GM21526 (cell line): ENCODE results near the gene EDEM1.
"Not testable (repeated sequence)": the region's sequence is repeated elsewhere in the genome, so short reads cannot be mapped to it uniquely, and the experiment has no call there.

Experiments used
- ATAC-seq: cut with Tn5 transposase; IDR thresholded peaks from one replicate; pipeline ENCODE4 v1.9.1; 2021; ENCODE audit warnings: moderate library complexity; ENCODE audit not compliant: unreplicated experiment, low FRiP score

EDEM1 gene

GRCh38 chr3:5227812-5228211 is 40.3 kb downstream of the EDEM1 start:
- ATAC-seq: no peak

- ATAC-seq: no peak
Measured at GRCh38 chr3:5229414-5229813, 41.9 kb downstream of the EDEM1 start.

GRCh38 chr3:5231074-5231473 is 43.6 kb downstream of the EDEM1 start:
- ATAC-seq: no peak

GRCh38 chr3:5231487-5231886 is 44.0 kb downstream of the EDEM1 start:
- no peak for ATAC-seq

- no peak for ATAC-seq
Measured at GRCh38 chr3:5232570-5232969, 45.1 kb downstream of the EDEM1 start.

DNA sequence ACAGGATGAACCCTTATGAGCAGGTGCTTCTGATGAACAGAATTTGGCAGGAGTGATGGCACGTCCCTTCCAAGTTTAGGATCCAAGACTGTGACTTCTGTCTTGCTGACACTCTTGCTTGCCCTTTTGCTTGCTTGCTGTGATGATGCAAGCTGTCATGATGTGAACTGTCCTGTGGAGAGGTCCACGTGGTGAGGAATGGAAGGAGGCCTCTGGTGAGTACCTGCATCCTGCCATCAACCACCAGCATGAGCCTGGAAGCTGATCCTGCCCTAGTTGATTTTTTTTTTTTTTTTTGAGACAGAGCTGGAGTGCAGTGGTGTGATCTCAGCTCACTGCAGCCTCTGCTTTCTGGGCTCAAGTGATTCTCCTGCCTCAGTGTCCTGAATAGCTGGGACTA is 45.5 kb downstream of the EDEM1 start:
- no peak for ATAC-seq

DNA sequence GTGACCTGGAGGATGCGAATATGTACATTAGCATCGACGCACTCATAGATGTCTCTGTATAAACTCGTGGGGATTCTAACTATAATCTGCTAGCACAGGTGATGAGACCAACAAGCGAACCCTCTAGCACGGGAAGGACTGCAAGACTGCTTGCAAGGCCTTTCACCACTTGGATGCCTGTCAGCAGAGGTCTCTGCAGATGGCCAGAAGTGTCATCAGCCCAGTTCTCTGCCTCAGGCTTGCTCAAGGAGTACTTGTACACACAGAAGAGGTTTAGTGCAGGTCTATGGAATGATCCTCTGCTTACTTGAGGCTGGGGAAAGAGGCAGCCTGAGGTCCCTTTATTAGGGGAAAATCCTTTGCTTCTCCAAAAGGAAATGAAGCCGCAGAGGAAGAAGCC is 48.1 kb downstream of the EDEM1 start:
- no peak for ATAC-seq

- no peak for ATAC-seq
Measured at GRCh38 chr3:5238545-5238944, 51.0 kb downstream of the EDEM1 start.

GRCh38 chr3:5239602-5240001 is 52.1 kb downstream of the EDEM1 start:
- no peak for ATAC-seq

GRCh38 chr3:5240740-5241139 is 53.2 kb downstream of the EDEM1 start:
- no peak for ATAC-seq

DNA sequence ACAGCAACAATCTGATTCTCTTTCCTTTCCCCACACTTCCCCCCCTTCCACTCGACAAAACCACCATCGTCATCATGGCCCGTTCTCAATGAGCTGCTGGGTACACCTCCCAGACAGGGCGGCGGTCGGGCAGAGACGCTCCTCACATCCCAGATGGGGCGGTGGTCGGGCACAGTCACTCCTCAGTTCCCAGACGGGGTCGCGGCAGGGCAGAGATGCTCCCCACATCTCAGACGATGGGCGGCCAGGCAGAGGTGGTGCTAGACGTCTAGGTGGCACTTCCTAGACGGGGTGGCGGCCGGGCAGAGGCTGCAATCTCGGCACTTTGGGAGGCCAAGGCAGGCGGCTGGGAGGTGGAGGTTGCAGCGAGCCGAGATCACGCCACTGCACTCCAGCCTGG is 55.3 kb downstream of the EDEM1 start:
- ATAC-seq: not testable (repeated sequence)

- no peak for ATAC-seq
Measured at GRCh38 chr3:5245927-5246326, 58.4 kb downstream of the EDEM1 start.

GRCh38 chr3:5248822-5249221 is 61.3 kb downstream of the EDEM1 start:
- no peak for ATAC-seq

GRCh38 chr3:5250467-5251195 is 63.1 kb downstream of the EDEM1 start:
- ATAC-seq: no peak

GRCh38 chr3:5251196-5251583 is 63.7 kb downstream of the EDEM1 start:
- no peak for ATAC-seq

GRCh38 chr3:5252131-5252530 is 64.6 kb downstream of the EDEM1 start:
- ATAC-seq: no peak

DNA sequence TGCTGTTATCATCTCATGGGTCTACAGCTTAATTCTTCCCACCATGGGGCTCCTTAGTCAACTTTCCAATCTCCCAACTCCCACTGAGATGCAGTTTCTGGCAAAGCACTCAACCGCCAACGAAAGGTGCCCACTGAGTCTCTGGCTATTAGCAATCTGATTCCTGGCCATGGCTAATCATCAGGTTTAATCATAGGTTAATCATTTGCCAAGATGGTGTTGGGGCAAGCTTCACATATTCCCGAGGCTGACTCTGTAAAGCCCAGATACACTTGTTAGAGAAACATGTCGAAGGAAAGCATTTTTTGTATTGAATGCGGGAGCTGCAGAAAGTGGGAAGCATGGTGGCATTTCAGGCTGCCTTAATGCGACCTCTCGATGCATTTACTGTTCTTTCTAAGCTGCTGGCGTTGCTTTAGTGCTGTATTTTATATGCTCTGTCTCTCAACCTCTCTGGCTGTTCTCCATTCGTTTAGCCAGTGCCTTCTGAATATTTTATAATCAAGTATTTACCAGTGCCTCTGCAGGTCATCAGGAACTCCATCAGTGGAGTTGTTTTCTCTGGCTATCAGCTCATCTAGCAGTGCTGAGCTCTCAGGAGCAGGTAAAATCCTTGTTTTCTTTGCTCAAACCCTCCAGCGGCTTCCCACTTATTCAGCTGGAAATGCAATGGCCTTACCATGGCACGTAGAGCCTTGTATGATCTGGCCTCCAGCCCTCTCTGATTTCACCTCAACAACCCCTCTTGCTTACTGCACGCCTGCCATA is 67.0 kb downstream of the EDEM1 start:
- ATAC-seq: no peak

DNA sequence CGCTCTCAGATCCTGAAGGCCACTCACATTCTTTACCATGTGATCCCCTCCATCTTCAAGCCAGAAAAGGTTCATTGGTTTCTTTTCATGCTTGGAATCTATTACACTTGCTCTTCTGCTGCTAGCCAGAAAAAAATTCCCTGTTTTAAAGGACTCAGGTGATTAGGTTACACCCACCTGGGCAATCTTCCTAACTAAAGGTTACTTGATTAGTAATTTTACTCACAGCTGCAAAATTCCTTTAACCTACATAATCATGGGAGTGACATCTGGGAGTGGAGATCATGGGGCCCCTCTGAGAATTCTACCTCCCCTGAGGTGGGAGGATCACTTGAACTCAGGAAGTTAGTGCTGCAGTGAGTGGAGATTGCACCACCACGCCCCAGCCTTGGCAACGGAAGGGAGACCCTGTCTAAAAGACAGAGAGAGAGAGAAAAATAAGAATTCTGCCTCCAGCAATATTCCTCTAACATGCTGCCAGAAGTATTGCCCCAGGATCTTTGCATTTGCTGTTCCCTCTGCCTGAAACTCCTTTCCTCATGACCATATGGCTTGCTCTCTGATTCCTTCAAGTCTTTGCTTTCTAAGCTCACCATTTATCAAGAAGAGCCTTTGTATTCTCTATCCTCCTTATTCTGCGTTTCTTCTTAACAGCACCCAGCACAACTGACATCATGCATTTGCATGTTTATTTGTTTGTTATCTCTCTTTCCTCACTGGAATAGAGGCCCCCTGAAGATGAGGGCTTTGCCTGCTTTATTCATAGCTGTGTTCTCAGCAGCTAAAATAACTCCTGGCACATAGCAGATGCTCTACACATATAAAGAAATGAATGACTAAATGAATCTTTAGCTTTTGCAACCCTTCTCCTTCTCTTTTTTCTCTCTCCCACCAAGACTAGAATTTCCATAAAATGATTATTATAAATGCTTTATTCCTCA is 68.2 kb downstream of the EDEM1 start:
- no peak for ATAC-seq

- no peak for ATAC-seq
Measured at GRCh38 chr3:5258526-5258925, 71.0 kb downstream of the EDEM1 start.

DNA sequence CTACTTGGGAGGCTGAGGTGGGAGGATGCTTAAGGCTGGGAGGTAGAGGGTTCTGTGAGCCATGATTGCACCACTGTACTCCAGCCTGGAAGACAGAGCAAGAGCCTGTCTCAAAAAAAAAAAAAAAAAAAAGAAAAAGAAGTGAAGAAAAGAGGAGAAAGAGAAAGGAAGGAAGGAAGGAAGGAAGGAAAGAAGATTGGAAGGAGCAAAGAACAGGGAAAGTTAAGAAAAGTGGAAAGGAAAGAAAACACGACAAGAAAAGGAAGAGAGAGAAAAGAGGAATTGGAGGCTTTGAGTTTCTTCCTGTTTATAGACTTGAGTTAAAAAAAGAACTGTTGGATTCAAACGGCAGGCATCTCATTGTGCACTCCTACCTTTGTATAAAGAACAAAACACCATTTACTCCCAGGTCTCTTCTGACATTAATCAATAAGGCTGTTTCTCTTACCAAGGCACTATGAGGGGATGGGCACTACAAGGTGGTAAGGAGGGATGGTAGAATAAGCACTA is 73.5 kb downstream of the EDEM1 start:
- ATAC-seq: no peak

DNA sequence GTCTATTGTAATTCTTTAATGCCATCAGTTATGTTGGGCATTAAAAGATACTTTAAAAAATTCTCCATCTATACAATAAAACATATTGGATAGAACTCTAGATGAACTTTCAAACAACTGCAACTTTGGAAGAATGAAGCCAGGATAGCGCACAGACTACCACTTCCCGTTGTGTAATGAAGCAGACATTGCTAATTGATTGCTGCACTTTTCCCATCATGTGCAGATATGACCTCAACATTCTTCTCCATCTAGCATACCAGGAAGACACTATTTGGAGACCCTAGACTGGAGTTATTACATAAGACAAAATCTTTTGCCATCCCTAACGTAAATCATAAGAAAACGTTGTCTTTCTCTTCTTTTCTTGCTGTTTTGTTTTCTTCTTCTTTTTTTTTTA is 75.0 kb downstream of the EDEM1 start:
- ATAC-seq: no peak
